Measurements from ENCODE around the gene MOB3B.

Gene MOB3B

DNA sequence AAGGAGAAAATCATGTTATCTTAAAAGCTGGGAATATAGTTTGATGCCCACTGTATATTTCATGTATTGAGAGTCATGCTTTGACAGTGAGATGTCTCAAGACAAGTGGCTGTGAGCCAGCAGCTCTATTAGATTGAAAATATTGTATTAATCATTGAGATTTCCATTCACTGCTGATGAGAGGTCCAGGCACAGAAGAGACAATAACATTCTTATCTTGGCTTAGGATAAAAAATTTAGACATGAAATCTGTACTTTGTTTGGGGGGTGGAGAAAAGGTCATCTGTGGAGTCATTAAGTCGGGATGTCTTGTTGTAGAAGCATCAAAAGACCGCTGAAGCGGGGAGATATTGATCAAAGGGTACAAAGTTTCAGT lies 134.8 kb downstream of the MOB3B start:
- POLR2A ChIA-PET = no interaction called here
- TF ChIP-seq FOXK2 (IDR thresholded peaks at IDR 0.05) (no peak), CTBP1 (IDR thresholded peaks at IDR 0.05; ENCODE audit: borderline replicate concordance) (no peak), ZNF384 (IDR thresholded peaks at IDR 0.05) (no peak), PKNOX1 (IDR thresholded peaks at IDR 0.05) (no peak), SP1 (IDR thresholded peaks at IDR 0.05) (no peak), NFRKB (IDR thresholded peaks at IDR 0.05) (no peak), SUZ12 (IDR thresholded peaks at IDR 0.05) (no peak), TARDBP (IDR thresholded peaks at IDR 0.05) (no peak), ELF4 (IDR thresholded peaks at IDR 0.05) (no peak), ARNT (IDR thresholded peaks at IDR 0.05) (no peak), FOXA1 (IDR thresholded peaks at IDR 0.05) (no peak), FOXM1 (IDR thresholded peaks at IDR 0.05; ENCODE audit: borderline replicate concordance) (no peak), LEF1 (IDR thresholded peaks at IDR 0.05; ENCODE audit: borderline replicate concordance) (no peak), BHLHE40 (IDR thresholded peaks at IDR 0.05; ENCODE audit: borderline replicate concordance) (no peak), HDGF (IDR thresholded peaks at IDR 0.05; ENCODE audit: borderline replicate concordance) (no peak), L3MBTL2 (conservative IDR thresholded peaks at IDR 0.05) (no peak)
- DNase-seq (ENCODE audit: extremely low spot score) = no peak
- CTCF ChIA-PET = interaction anchor here (0.5 kb wide), 1 partner anchor 93 kb away, joined by 3 read pairs; no protein-coding TSS in a partner anchor

- DNase-seq (ENCODE audit: extremely low spot score) = no peak
- CTCF ChIA-PET = interaction anchor here (0.5 kb wide), 1 partner anchor 93 kb away, joined by 3 read pairs; no protein-coding TSS in a partner anchor
- POLR2A ChIA-PET = no interaction called here
- TF ChIP-seq PKNOX1 (IDR thresholded peaks at IDR 0.05) (peak; percentile 56), ARNT (IDR thresholded peaks at IDR 0.05) (no peak)
These were observed 135.3 kb downstream of the MOB3B start for GRCh38 chr9:27394154-27394825.

GRCh38 chr9:27393054-27393846 lies 136.4 kb downstream of the MOB3B start:
- DNase-seq (ENCODE audit: extremely low spot score) = no peak
- CTCF ChIA-PET = no interaction called here
- no peak for TF ChIP-seq L3MBTL2 (conservative IDR thresholded peaks at IDR 0.05)
- no peak for TF ChIP-seq FOXM1 (IDR thresholded peaks at IDR 0.05; ENCODE audit: borderline replicate concordance)
- TF ChIP-seq FOXA1 (IDR thresholded peaks at IDR 0.05) = no peak
- TF ChIP-seq FOXK2 (IDR thresholded peaks at IDR 0.05) = no peak
- TF ChIP-seq LEF1 (IDR thresholded peaks at IDR 0.05; ENCODE audit: borderline replicate concordance) = no peak
- TF ChIP-seq NFRKB (IDR thresholded peaks at IDR 0.05) = no peak
- no peak for TF ChIP-seq CTBP1 (IDR thresholded peaks at IDR 0.05; ENCODE audit: borderline replicate concordance)
- TF ChIP-seq ZNF384 (IDR thresholded peaks at IDR 0.05) = no peak
- TF ChIP-seq ARNT (IDR thresholded peaks at IDR 0.05) = no peak
- no peak for TF ChIP-seq SUZ12 (IDR thresholded peaks at IDR 0.05)
- no peak for TF ChIP-seq ELF4 (IDR thresholded peaks at IDR 0.05)
- no peak for TF ChIP-seq BHLHE40 (IDR thresholded peaks at IDR 0.05; ENCODE audit: borderline replicate concordance)
- TF ChIP-seq HDGF (IDR thresholded peaks at IDR 0.05; ENCODE audit: borderline replicate concordance) = no peak
- TF ChIP-seq SP1 (IDR thresholded peaks at IDR 0.05) = no peak
- no peak for TF ChIP-seq TARDBP (IDR thresholded peaks at IDR 0.05)
- TF ChIP-seq PKNOX1 (IDR thresholded peaks at IDR 0.05) = no peak
- POLR2A ChIA-PET = no interaction called here

DNA sequence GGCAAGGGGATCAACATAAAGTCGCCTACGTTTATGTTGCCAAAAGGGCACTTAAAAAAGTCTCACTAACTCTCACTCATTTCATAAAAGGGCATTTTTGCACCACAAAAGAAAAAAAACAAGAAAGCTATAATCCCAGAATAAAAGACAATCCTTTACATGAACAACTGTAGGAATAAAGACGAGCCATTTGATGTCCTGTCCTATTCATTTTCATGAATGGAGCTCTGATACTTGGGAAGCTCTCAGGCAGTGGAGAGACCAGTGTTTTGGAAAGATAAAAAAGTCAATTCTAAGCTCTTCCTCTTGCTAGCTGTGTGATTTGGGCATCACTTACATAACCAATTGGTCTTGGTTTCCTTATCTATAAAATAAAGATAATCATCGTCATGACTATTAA lies 137.2 kb downstream of the MOB3B start:
- no peak for TF ChIP-seq ZNF384 (IDR thresholded peaks at IDR 0.05)
- no peak for TF ChIP-seq CTBP1 (IDR thresholded peaks at IDR 0.05; ENCODE audit: borderline replicate concordance)
- TF ChIP-seq FOXM1 (IDR thresholded peaks at IDR 0.05; ENCODE audit: borderline replicate concordance) = no peak
- TF ChIP-seq ARNT (IDR thresholded peaks at IDR 0.05) = no peak
- DNase-seq (ENCODE audit: extremely low spot score) = no peak
- POLR2A ChIA-PET = no interaction called here
- CTCF ChIA-PET = no interaction called here

DNA sequence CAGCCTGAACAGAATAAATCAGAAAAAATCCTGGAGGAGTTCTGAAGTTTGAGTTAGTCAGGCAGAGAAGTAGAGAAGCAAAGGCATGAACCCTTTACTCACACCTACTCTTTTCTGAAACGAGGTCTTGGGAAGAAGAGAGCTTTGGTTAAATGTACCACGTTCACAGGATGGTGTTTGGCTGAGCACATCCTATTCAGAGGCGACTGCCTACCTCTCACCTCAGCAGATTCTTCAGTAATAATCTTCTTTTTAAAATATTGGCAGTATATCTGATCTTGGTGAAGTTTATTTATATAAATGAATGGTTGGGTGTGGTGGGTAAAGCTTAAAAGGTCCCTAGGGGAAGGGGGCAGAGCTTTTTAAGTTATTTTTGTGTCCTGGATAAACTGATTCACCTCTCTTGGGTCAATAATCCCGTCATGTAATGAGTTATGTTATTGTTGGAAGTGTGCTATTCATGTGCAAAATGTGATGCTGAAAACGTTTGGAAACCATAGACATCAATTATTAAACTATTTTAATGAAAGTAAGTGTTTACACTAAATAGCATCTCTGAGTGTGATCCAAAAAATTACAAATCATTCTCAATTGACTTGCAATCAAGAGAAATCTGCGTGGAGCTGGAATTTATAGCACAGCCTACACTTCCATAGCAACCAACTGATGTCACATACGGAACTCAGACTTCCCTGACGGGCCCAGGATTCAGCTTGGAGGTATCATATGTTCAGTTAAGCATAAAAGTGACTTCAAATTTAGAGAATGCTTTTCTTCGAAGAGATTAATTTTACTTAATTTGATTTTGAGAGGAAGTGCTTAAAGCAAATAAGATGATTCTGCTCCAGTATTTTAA lies 138.3 kb downstream of the MOB3B start:
- POLR2A ChIA-PET = no interaction called here

More for the DNA sequence above, 138.3 kb downstream of the MOB3B start:
- no peak for DNase-seq (ENCODE audit: extremely low spot score)
- CTCF ChIA-PET = interaction anchor here (1.0 kb wide), 1 partner anchor 139 kb away, joined by 3 read pairs; no protein-coding TSS in a partner anchor
- TF ChIP-seq FOXA1 (IDR thresholded peaks at IDR 0.05) (no peak), CTBP1 (IDR thresholded peaks at IDR 0.05; ENCODE audit: borderline replicate concordance) (no peak), TARDBP (IDR thresholded peaks at IDR 0.05) (no peak), ZNF384 (IDR thresholded peaks at IDR 0.05) (no peak), PKNOX1 (IDR thresholded peaks at IDR 0.05) (no peak), BHLHE40 (IDR thresholded peaks at IDR 0.05; ENCODE audit: borderline replicate concordance) (no peak), L3MBTL2 (conservative IDR thresholded peaks at IDR 0.05) (no peak), SUZ12 (IDR thresholded peaks at IDR 0.05) (no peak), FOXM1 (IDR thresholded peaks at IDR 0.05; ENCODE audit: borderline replicate concordance) (no peak), HDGF (IDR thresholded peaks at IDR 0.05; ENCODE audit: borderline replicate concordance) (no peak), ELF4 (IDR thresholded peaks at IDR 0.05) (no peak), NFRKB (IDR thresholded peaks at IDR 0.05) (no peak), LEF1 (IDR thresholded peaks at IDR 0.05; ENCODE audit: borderline replicate concordance) (no peak)
